GM12872 (cell line): Measurements from ENCODE around the gene GLIS1.

ENCODE experiments used
- TF ChIP-seq, protein P1 (sequence below): IDR thresholded peaks from 3 replicates; pipeline ENCODE4 v1.5.1; 2011; ENCODE audit warnings: low read depth, mild to moderate bottlenecking, low read length, moderate library complexity; ENCODE audit not compliant: insufficient read depth

Gene GLIS1

DNA sequence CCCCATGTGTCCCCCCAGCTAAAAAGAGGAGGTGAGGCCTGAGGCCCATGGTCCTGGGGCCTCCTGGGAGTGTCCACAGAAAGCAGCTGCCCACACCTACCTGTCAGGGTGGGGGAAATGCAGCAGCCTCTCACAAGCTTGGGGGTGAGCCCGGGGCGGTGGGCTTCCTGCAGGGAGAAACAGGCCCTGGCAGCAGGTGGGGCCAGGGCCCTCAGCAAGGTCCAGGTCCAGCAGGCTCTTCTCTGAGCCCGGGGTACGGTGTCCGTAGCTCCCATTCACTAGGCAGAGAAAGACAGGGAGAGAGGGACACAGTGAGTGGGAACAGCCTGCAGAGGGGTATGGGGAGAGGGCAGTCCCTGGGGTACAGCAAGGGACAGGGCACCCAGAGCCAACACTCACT is 139.0 kb downstream of the GLIS1 start:
- TF ChIP-seq, protein P1, sequence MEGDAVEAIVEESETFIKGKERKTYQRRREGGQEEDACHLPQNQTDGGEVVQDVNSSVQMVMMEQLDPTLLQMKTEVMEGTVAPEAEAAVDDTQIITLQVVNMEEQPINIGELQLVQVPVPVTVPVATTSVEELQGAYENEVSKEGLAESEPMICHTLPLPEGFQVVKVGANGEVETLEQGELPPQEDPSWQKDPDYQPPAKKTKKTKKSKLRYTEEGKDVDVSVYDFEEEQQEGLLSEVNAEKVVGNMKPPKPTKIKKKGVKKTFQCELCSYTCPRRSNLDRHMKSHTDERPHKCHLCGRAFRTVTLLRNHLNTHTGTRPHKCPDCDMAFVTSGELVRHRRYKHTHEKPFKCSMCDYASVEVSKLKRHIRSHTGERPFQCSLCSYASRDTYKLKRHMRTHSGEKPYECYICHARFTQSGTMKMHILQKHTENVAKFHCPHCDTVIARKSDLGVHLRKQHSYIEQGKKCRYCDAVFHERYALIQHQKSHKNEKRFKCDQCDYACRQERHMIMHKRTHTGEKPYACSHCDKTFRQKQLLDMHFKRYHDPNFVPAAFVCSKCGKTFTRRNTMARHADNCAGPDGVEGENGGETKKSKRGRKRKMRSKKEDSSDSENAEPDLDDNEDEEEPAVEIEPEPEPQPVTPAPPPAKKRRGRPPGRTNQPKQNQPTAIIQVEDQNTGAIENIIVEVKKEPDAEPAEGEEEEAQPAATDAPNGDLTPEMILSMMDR, result no peak

DNA sequence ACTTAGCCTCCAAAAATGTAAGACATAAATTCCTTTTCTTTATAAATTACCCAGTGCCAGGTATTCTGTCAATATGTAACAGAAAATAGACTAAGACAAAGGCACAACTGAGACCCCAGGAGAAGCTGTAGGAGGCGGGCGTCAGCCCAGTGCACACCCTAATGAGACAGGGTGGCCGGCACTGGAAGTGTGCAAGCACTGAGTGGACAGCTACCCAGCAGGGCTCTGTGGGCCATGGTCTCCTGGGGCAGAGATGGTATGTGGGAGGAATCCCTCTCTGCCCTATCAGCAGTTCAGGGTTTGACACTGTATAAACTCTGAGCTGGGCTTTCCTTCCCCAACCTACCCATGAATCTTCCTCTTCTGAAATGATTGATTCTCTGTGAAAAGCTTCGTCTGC is 139.5 kb downstream of the GLIS1 start:
- TF ChIP-seq, protein P1, result no peak

DNA sequence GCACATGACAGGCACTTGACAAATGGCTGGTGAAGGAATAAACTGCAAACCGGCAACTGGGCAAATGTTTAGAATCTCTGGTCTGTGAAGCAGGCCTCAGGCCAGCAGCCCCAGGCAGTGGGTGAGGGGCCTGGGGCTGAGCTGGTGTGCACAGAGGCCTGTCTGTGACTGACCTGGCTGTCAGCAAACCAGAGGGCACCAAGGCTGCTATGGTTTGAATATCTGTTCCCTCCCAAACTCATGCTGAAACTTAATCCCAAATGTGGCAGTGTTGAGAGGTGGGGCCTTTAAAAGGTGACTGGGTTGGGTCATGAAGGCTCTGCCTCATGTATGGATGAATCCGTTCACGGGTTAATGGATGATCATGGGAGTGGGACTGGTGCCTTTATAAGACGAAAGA is 140.0 kb downstream of the GLIS1 start:
- TF ChIP-seq, protein P1, result no peak

DNA sequence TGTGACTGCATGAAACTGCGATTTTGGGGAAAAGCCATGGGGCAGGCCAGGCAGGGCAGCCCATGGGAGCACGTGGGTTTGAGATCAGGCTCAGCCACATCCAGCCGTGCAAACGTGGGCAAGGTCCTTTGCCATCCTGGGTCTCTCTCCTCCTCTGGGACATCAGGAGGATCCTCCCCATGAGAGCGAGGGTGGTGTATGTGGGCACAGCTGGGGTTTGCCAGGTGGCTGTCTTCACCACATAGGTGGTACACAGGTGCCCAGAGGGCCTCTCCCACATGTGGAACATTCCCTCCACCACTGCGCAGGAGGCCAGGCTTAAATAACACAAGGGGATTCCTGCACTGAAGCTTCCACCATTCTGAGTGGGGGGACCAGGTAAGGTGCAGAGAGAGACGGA is 143.1 kb downstream of the GLIS1 start:
- TF ChIP-seq, protein P1, result no peak

DNA sequence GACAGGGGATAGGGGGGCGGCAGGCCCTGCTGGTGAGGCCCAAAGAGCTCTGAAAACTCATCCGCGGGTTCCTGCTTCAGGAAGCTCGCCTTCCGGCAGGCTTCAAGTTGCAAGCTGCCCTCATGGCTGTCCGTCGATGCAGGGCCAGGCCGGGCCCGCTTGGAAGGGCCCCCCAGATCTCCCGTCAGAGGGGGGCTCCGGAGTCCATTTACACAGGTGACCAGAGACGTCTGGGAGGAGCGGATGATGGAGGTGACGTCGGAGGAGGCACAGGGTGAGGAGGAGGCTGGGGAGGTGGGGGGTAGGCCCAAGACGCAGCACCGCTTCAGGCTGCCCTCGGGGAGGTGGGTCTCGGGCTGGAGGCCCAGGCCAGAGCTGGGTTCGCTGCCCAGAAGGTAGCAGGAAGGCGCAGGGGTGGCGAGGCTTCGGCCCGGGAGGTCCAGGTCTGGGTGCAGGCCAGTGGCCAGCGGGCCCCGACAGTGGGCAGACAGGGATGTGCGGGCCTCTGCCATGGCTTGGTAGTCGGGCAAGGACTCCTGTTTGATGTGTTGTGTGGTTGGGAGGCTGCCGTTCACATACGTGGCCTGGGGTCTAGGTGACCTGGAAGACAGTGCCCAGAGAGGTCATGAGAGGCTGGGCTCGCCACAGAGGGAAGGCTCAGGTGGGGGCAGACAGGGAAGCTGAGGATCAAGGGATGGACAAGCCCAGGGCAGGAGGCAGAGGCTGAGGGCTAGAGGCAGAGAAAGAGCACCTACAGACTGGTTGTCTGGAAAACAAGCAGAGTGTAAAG is 144.4 kb downstream of the GLIS1 start:
- TF ChIP-seq, protein P1, result no peak

DNA sequence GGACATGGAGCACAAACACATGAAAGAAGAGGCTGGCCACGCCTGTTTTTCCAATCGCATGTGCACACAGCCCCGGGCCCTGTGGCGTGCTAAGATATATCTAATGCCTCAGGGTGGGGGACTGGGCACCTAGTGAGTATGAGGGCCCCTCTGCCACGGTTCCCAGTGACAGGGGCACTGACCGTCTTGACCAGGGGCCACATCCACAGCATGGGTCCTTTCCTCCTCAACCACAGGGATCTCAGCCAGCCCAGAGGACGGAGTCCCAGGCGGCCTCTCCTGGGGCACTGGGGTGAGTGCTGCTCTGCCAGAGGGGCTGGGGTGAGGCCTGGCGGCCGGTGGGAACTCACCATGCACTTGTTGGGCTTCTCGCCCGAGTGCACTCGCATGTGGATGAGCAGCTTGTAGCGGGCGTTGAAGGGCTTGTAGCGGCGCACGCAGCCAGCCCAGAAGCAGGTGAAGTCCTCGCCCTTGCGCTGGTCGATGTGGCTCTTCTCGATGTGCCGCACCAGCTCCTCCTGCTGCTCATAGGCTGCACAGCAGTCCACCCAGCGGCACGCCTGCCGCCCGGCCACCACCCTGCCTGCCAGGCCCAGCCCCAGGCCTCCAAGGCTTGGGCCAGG is 145.1 kb downstream of the GLIS1 start:
- TF ChIP-seq, protein P1, result peak; percentile 46; the same call in 2 of the 3 replicates

DNA sequence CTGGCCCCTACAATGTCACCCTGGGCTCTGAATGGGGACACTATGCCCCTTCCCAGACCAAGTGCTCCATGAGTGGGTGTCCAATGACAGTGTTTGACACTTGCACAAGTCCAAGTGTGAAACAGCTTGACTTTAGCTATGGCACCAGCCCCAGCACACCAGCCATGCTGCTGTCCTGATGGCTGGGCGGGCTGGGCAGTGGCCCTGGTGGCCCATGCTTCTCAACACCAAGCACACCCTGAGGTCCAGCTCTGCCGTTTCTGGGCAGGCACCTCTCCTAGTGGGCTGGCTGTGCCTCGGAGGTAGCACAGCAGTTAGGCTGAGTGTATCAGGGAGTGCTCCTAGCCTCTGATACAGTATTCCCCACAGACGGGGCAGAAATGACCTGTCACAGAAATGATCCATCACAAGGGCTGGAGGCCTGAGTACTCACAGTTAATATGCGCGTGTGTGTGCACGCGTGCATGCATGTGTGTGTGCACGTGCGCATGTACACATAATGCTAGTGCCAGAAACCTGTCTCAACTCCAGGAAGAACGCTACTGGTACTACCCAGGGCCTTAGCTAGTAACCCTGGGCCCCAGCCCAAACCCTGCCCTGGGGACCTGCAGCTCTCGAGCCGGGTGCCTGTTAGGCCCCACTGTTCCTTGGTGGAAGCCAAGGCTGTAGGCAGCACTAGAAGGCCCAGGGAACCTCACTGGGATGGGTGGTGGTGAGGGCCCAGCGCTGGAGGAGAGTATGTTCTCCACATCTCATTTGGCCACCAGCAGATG is 145.8 kb downstream of the GLIS1 start:
- TF ChIP-seq, protein P1, result no peak
